Ramos (cell line): ENCODE data around the gene GINS2.

Experiments used
- in situ Hi-C: fragments of 300-500 bp; cut with MboI; formaldehyde crosslinking; loops from one replicate; pipeline ENCODE4 v1.14.3; 2022; ENCODE audit warnings: low sequenced_read_pairs; ENCODE audit not compliant: unreplicated experiment

The GINS2 gene

DNA sequence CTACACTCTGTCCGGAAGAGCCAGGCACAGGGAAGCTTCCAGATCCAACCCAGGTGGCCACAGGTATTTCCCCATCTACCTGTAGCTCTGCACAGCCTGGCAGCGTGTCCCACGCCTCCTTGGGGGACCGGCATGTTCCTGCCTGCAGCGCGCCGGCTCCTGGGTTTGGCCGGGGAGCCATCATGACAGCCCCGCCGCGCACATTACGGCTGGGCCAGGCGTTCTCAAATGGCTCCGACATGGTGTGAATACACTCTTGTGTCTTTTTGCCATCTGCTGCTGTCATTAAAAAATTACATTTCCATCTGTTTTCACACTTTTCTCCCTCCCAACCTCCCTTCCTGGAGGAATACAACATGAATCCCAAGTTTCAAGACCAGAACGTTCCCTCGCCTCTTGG is 8.0 kb upstream of the GINS2 start:
- in situ Hi-C loops, result no loop called here

DNA sequence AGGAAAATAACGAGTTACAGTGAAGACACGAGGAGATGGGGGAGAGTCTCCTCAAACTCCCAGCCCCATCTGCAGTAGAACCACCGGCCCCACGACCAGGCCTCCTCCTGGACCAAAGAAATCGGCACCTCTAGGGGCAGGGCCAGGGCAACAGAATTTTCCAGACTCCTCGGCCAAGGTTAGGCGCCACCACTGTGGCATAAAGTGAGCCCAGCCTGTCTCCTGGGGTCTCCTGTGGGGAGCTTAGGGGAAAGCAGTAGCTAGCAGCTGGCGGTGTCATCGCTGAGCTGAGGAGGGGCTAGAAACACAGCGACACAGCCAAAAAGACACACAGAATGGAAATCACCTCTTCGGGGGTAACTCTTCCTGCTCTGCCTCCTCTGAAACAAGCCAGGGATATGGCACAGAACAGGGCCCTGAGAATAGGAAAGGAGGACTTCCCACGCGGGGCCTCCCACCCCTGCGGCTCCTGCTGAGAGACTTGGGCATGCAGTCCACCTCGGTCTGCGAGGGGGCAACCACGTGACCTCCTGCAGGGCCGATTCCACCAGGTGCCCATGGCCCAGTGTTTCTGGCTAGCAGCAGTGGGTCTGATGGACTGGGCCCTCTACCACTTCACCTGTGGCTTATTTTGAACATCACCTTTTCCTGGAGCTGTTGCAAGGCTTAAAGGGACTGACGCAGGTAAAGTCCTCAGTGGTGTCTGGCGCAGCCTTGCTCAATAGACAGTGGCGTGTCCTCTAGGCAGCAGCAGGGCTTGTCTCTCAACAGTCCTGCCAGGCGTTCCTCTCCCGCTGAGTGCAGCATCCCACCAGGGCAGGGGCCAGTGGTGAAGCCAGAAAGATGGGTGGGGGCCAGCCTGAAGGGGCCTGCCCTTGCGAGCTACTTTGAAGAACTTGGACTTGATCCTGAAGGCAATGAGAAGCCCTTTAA is 6.7 kb upstream of the GINS2 start:
- in situ Hi-C loops, result no loop called here

DNA sequence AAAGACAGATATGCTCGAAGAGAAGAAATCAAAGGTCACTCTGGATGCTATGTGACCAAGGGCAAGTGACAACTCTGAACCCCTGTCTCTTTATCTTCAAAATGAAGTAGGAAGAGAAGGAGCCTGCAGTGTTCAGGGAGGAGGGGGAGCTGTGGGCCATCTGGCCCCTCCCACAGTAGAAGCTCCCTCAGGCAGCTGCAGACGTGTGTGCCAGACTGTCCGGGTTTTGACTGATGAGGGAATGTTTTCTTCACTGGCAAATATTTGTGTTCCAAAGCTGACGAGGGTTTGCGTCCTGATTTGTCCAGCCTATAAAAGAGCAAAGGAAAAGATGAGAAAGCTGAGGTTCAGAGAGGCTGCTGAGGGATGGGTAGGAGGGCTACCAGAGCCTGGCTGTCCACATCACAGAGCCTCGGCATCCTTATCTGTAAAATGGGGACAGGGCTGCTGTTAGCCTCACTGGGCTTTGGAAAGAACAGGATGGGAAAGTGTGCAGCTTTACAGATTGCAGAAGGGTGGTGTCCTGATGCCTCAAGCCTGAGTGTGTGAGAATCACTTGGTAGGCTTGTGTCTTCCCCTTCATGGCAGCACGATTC is 1.8 kb upstream of the GINS2 start:
- in situ Hi-C loops, result no loop called here

- in situ Hi-C loops, result no loop called here
Observed at GRCh38 chr16:85689950-85690320, 1.2 kb upstream of the GINS2 start.

DNA sequence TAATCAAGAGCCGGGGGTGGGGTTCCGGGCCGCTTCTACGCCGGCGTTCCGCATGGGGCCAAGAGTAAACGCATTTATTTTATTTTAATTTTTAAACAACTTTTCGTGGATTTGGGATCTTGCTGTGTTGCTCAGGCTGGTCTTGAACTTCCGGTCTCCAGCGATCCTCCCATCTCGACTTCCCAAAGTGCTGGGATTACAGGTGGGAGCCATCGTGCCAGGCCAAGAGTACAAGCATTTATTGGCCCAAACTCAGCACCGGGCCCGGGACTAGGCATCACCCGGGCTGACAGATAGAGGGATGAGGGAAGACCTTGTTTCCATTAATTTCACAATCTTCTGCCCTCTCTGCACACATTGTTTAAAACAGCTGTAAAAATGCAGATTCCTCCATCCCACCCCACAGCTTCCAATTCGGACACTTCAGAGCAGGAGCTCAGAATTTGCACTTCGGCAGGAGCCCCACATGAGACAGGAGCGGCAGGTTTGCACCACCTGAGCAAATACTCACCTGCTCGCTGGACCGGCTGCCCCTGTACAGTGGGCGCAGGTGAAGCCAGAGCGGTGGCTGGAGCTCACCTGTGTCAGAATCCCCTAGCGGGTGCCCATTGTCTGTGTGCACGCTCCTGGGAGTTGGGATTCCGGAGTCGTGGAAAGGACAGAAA is 663 bp upstream of the GINS2 start:
- in situ Hi-C loops, result no loop called here

- in situ Hi-C loops, result no loop called here
Observed at GRCh38 chr16:85687651-85688471, 893 bp downstream of the GINS2 start.

DNA sequence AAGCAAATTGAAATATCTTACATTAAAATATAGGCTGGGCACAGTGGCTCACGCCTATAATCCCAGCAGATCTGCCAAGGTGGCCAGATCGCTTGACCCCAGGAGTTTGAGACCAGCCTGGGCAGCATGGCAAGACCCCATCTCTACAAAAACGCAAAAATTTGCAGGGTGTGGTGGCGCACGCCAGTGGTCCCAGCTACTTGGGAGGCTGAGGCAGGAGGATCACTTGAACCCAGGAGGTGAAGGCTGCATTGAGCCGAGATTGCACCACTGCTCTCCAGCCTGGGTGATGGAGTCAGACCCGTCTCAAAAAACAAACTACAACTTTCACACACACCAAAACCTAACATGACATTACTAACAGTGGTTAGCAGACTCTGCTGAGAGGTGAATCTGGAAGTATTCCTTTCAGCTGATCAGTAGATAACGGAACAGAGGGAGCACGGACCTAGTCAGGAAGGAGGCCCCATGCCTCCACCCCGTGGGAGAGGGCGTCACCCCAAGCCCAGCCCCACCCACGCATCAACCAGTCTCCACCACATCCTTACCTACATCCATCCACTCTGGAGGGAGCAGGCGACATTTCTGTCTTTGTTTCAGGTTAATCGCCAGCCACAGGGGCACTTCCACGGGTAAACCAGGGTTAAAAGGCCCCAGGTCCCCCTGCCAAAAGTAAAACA is 1.7 kb downstream of the GINS2 start:
- in situ Hi-C loops, result no loop called here

DNA sequence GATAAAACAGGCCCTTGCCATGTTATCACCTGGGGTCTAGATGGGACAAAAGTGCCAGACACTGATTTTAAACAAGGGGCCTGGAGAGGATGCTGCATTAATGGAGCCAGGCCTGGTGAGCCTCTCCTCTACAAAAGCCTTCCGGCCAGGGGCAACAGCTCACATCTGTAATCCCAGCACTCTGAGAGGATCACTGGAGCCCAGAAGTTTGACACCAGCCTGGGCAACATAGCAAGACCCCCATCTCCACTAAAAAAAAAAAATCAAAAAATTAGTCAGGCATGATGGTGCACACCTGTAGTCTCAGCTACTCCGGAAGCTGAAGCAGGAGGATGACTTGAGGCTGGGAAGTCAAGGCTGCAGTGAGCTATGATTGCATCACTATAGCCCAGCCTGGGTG is 3.5 kb downstream of the GINS2 start:
- in situ Hi-C loops, result no loop called here

DNA sequence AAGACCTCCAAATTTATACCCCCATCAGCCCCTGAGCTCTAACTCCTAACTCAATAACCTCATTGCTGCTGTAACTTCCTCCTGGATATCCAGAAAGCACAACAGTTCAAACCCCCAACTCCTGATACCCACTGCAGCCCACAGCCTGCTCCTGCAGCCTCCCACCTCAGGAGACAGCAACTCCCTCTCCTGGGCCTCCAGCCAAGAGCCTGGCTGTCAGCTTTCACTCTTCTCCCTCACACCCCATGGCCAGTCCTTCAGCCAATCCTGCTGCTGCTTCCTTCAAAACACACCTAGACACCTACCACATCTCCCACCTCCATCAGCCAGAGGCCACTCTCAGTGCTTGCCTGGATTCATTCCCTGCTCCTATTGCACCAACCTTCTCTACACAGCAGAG is 5.4 kb downstream of the GINS2 start:
- in situ Hi-C loops, result no loop called here

GRCh38 chr16:85682516-85682915 is 6.2 kb downstream of the GINS2 start:
- in situ Hi-C loops, result no loop called here

- in situ Hi-C loops, result no loop called here
Observed at GRCh38 chr16:85681255-85681654, 7.5 kb downstream of the GINS2 start.

DNA sequence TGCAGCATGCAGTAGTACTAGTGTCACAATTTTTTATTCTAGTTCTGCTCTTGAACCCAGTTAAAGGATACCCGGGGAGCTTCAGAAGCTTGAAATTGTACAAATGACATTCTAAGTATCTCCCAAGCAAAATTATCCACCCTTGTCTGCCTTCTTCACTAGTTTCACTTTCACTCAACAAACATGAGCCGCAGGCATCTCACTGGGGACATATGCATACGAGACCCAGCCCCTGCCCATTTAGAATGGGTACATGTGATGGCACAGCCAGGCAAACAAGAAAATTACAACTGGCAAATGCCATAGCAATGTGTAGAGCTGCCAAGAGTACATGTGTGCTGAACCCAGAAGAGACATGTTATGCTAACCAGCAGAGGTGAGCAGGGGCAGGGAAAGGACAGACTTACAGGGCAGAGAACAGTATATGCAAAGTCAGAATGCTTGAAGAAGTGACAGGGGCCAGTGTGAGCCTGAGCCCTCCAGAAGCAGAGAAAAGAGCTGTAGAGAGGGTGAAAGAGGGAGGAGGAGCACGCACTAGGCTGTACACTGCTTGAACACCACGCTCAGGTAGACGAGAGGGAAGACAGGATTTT is 8.3 kb downstream of the GINS2 start:
- in situ Hi-C loops, result no loop called here

- in situ Hi-C loops, result no loop called here
Observed at GRCh38 chr16:85679870-85680269, 8.9 kb downstream of the GINS2 start.

DNA sequence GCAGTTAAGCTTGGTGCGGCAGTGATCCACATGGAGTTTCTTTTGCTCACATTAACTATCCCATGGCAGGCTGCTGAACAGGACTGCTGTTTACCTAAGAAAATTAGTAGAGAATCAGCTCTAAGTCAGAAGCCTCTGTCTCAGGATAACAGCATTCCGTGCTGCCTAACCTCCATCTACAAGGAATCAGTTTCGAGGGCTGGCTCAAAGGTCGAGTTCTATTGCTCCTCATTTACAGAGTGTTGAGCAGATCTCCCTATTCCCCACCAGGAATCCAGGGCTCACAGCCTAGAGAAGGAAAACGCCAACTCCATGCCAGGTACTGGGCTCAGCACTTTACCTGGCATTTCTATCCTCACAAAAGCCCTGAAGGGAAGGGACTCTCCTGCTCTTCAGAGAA is 9.9 kb downstream of the GINS2 start:
- in situ Hi-C loops, result no loop called here

GRCh38 chr16:85678016-85678415 is 10.7 kb downstream of the GINS2 start:
- in situ Hi-C loops, result no loop called here

GRCh38 chr16:85677383-85677967 is 11.3 kb downstream of the GINS2 start:
- in situ Hi-C loops, result no loop called here

DNA sequence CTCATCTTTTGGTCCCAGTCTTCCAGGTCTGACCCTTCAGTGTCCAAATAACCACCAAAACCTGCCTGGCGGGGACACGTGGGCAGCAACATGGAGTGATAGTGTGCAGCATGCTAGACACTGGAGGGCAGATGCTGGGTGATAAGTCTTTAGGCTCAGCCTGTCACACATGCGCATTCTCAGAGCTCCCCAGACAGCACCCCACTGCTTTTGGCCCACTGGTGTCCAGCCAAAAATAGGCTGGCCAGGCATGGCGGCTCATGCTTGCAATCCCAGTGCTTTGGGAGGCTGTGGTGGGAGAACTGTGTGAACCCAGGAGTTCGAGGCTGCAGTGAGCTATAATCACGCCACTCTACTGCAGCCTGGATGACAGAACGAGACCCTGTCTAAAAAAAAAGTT is 12.3 kb downstream of the GINS2 start:
- in situ Hi-C loops, result no loop called here

DNA sequence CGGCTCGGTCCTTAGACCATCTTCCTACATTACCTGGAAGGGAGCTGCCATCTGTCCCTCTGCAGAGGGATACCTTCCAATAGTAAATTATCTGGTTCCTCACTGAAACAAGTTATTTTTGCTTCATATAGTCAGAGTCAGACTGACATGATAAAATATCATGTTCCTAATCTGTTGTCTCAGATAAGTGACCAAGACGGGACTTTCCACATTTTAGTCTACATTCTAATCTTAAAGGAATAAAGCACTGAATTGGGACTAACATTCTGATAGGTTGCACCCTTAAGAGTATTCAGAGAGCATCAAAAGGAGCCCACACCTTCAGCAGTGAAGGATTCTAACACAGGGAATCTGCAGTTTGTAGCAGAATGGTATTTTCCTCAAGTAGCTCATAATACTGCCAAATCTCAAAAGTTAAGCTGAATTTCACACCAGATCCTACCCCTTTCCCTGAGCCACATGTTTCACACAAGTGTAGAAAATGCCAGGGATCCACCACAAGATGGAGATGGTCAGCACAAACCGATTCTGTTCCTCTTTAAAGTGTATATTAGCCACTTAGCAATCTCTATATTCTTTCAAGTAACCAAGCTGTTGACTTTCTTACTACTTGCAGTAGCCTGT is 13.4 kb downstream of the GINS2 start:
- in situ Hi-C loops, result no loop called here

GRCh38 chr16:85674828-85675227 is 13.9 kb downstream of the GINS2 start:
- in situ Hi-C loops, result no loop called here
